Caki2 (cell line): ENCODE results near the gene RCSD1. TPM values are rescaled to one million over a fixed set of nuclear protein-coding genes. Genes with fewer than 3 reads are reported as not detected.
"Not testable (repeated sequence)": the region's sequence is repeated elsewhere in the genome, so short reads cannot be mapped to it uniquely, and the experiment has no call there.

Source experiments
- DNase-seq: peaks from one replicate; pipeline ENCODE4 v3.0.0-alpha.2; 2015; ENCODE audit warnings: low read depth
- in situ Hi-C: cut with HindIII; loops from 2 replicates; pipeline ENCODE4 v1.10.0; 2016; ENCODE audit warnings: low sequenced_read_pairs, low pct_unique_long_range_greater_than_20kb, mixed read lengths
- total RNA-seq: library from RNA; depleted of rRNA; stranded (reverse); fragments of >200 nt; shearing (Covaris generic); gene quantifications from 2 replicates; pipeline ENCODE4 v1.2.3, GENCODE V29; 2014; ENCODE audit warnings: low replicate concordance

Gene RCSD1
- total RNA-seq, 1 experiment from 2014 or later: not detected

DNA sequence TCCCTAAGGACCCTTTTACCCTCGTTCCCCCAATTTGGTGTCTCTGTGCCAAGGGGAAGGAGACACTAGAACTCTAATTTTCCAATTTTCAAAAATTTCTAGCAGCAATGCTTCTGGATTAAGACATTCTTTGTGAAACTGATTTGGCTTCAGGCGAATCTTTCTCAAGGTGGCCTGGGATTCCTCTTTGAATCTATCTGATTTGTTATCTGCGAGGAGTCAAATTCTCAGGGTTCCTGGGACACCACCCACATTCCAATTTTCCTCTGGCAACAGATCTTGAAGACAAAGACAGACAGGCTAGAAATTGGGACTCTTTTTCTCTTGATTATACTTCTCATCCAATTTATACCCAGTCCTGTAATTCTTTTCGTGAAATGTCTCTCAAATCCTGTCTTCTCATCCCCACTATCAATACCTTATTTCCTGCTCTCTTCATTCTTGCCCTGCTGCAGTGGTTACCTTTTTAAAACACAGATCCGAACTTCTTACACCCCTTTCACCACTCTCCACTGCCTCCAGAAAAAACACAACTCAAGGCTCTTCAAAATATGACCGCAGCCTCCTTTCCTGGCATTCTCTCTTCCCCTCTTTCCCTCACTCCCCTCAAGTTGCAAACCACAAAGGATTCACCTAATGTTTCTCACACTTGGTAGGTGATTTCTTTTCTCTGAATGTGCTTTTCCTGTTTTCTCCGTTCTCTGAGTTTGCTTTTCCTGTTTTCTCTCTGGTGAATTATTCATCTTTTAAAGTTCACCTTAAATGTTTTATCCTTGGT is 89.1 kb downstream of the RCSD1 start:
- in situ Hi-C loops: no loop called here
- no peak for DNase-seq

DNA sequence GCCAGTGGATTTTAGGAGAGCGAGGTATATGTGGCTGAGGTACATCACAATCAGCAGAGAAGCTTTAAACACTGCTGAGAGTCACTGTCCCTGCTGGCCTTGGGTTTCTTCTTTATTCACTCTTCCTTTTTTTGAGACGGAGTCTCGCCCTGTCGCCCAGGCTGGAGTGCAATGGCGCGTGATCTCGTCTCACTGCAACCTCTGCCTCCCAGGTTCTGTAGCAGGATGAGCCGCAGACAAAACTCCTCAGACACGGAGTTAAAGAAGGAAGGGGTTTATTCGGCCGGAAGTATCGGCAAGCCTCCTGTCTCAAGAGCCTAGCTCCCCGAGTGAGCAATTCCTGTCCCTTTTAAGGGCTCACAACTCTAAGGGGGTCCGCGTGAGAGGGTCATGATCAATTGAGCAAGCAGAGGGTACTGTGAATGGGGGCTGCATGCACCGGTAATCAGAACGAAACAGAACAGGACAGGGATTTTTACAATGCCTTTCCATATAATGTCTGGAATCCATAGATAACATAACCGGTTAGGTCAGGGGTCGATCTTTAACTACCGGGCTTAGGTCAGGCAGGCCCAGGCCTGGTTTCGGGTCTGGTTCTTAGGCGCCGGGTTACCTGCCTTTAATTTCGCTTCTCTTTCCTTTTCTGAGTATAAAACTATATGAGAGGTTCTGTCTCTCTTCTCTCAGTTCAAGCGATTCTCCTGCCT is 89.8 kb downstream of the RCSD1 start:
- in situ Hi-C loops, DNase-seq: not testable (repeated sequence)

DNA sequence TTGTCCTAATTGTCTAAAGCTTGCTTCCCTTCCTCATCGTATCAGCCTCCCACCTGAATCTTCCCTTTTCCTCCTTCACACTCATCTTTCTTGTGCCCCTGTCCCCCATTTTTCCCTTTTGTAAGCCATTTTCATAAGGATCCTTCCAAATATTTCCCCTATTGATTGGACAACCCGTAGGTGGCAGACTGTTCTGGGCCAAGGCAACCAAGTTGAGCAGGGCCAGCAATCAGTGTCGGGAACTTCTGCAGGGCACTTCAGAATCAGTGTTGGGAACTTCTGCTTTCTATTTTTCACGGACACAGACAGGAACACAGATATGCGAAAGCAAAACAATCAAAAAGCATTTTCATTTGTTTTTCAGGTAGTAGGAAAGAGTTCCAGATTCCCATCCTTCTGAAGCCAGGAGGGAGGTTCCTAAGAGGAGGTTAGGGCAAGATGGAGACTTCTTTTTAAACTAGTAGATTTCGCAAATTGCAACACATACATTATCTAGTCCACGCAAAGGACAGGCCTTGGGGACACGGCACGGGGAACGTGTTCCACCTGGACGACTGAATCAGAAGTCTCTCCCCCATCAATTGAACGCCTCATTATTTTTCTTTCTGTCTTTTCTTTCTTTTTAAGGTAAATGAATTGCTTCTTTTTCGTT is 91.1 kb downstream of the RCSD1 start:
- DNase-seq: peak; percentile 75
- in situ Hi-C loops: no loop called here

- peak; percentile 94 for DNase-seq
Measured at GRCh38 chr1:167721617-167722151, 91.7 kb downstream of the RCSD1 start, which contains the start of gene MPZL1. TSS of gene MPZL1 (plus strand) at chr1:167721982. CDS start at chr1:167722152, 170 bp downstream.

DNA sequence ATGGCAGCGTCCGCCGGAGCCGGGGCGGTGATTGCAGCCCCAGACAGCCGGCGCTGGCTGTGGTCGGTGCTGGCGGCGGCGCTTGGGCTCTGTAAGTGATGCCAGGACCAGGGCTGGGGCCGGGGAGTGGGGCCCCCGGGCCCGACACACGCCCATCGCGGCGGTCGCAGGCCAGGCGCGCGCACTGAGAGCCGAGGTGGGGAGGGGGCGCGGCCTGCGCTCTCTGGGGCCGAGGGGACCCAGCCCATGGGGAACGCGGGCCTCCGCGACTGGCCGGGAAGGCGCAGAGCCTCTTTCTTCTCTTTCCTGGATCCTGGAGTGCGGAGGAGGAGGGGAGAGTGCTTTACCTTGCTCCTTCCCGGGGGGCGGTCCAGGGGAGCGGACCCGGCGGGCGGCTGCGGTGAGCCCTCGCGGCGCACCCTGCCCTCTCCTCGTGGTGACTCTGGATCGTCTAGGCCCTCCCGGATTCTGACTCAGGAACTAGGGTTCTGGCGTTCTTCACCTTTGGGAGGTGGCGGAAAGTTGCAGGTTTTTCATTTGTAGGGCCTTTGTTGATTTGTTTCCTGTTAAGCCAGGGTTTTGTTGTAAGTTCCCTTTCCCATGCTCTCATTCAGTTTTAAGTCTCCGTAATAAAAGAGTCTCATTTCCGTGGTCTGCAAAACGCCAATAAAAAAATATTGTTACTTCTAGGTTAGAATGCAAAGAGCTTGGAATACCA is 92.3 kb downstream of the RCSD1 start:
- in situ Hi-C loops: no loop called here
- no peak for DNase-seq

More at GRCh38 chr1:167721617-167722151, 91.7 kb downstream of the RCSD1 start, which contains the start of gene MPZL1:
- in situ Hi-C loops: no loop called here

DNA sequence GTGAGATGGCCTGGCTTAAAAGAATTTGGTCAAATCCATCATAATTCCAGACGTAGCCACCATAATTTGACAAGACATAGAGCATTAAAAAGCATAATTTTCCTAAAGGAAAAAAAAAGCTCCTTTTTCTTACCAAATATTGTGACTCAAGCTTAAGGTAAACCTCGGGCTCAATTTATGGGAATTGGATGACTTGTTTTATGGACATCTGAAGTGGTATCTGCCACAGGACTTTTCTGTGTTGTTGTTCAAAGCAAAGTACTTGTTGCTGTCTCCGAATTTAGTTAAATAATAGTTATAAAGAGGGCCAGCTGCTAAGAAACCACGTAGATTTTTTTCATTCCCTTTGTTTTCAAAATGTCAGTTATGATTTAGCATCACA is 92.8 kb downstream of the RCSD1 start:
- no peak for DNase-seq
- in situ Hi-C loops: no loop called here

DNA sequence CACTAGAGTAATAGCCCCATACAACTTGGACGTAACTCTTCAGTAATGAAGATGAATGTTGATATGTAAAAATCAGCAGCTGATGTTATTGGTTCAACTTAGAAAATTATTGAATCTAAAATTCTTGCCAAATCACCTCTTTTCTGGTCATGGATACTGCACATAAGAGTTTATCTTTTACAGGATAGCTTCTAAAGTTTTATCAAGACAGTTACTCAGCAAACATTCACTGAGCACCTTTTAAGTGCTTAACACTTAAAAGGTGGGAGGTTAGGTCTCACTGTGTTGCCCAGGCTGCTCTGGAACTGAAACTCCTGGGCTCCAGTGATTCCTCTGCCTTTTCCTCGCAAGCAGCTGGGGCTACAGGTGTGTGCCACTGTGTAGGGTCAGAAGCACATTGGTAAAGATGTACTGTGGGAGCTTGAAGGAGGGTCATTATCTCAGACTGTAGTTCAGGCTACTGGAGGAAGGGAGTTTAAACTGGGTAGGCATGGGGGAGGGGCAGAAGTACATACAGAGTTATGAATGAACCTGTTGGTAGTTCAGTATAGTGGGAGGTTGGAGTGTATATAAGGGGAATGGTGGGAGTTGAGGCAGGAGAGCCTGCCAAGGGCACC is 93.8 kb downstream of the RCSD1 start:
- in situ Hi-C loops: no loop called here
- DNase-seq: no peak

DNA sequence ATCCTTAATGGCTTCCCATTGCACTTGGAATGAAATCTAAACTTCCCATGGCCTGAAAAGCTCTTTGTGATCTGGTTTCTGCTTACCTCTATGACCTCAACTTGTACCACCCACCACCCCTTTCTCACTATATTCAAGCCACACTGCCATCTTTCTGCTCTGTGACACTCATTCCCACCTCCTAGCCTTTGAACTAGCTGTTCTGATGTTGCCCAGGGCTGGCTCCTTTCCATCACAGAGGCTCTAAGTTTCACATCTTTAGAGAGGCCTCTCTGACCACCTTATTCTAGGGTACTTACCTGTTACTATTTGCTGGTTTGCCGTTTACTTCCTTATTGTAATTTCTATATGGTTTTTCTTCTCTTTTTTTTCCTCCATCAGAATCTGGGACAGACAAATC is 96.0 kb downstream of the RCSD1 start:
- in situ Hi-C loops: no loop called here
- DNase-seq: no peak

GRCh38 chr1:167728818-167729410 is 98.9 kb downstream of the RCSD1 start:
- no peak for DNase-seq
- in situ Hi-C loops: no loop called here

GRCh38 chr1:167734227-167734626 is 104.2 kb downstream of the RCSD1 start:
- no peak for DNase-seq
- in situ Hi-C loops: no loop called here

- in situ Hi-C loops: no loop called here
- no peak for DNase-seq
Measured at GRCh38 chr1:167734841-167735240, 104.8 kb downstream of the RCSD1 start.

- in situ Hi-C loops: no loop called here
- DNase-seq: no peak
Measured at GRCh38 chr1:167737169-167737568, 107.1 kb downstream of the RCSD1 start.

DNA sequence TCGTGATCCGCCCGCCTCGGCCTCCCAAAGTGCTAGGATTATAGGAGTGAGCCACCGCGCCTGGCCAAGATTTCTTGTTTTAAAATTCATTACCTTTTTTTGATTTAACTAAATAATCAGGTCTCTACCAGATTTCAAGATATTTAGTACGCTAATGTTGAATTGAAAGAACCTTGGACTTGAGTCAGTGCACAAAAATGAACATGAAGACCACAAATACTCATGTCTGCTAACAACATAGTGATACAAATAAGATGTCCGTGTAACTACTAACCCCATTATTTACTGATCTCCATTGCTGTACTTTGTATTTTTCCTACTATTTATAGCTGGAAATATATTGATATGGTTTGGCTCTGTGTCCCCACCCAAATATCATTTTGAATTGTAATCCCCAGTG is 108.1 kb downstream of the RCSD1 start:
- in situ Hi-C loops: no loop called here
- no peak for DNase-seq

DNA sequence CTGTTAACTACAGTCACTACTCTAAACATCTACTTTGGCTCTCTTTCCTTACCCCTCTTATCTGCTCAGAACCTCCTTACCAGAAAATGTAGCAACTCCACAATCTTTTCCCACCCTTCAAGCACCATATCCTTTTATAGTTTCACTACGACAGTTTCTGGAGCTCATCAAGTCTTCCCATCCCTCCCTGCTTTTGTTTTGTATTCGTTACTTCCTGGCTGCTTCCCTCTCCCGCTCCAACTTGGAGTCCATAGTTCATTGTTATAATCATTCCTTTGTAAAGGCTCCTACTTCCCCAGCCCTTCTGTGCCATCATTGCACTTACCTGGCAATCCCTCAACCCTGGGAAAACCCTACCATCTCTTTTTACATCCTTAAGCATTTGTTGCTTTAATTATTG is 109.7 kb downstream of the RCSD1 start:
- in situ Hi-C loops: no loop called here
- DNase-seq: no peak

- in situ Hi-C loops, DNase-seq: not testable (repeated sequence)
Measured at GRCh38 chr1:167741103-167741502, 111.1 kb downstream of the RCSD1 start.

DNA sequence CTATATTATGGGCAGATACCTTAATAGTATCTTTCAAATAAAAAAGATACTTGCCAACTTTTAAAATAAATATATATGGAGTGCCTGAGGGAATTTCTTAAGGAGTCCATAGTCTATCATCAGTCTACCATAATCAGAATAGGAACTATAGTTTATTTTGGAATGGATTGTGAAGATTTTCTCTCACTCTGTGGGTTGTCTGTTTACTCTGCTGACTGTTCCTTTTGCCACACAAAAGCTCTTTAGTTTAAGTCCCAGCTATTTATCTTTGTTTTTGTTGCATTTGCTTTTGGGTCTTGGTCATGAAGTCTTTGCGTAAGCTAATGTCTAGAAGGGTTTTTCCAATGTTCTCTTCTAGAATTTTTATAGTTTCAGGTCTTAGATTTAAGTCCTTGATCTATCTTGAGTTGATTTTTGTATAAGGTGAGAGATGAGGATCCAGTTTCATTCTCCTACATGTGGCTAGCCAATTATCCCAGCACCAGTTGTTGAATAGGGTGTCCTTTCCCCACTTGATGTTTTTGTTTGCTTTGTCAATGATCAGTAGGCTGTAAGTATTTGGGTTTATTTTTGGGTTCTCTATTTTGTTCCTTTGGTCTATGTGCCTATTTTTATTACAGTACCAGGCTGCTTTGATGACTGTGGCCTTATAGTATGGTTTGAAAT is 112.5 kb downstream of the RCSD1 start:
- DNase-seq, in situ Hi-C loops: not testable (repeated sequence)

- no peak for DNase-seq
Measured at GRCh38 chr1:167744901-167745300, 114.9 kb downstream of the RCSD1 start.

More at GRCh38 chr1:167744901-167745300, 114.9 kb downstream of the RCSD1 start:
- in situ Hi-C loops: no loop called here
